Putamen (tissue), 1 donor: ENCODE measurements around the gene OGFOD3.
"Not testable (repeated sequence)": the region's sequence is repeated elsewhere in the genome, so short reads cannot be mapped to it uniquely, and the experiment has no call there.

Experiments used
- DNase-seq: peaks from one replicate; pipeline ENCODE4 v3.0.0-alpha.2; 2016; ENCODE audit warnings: low spot score

The OGFOD3 gene

DNA sequence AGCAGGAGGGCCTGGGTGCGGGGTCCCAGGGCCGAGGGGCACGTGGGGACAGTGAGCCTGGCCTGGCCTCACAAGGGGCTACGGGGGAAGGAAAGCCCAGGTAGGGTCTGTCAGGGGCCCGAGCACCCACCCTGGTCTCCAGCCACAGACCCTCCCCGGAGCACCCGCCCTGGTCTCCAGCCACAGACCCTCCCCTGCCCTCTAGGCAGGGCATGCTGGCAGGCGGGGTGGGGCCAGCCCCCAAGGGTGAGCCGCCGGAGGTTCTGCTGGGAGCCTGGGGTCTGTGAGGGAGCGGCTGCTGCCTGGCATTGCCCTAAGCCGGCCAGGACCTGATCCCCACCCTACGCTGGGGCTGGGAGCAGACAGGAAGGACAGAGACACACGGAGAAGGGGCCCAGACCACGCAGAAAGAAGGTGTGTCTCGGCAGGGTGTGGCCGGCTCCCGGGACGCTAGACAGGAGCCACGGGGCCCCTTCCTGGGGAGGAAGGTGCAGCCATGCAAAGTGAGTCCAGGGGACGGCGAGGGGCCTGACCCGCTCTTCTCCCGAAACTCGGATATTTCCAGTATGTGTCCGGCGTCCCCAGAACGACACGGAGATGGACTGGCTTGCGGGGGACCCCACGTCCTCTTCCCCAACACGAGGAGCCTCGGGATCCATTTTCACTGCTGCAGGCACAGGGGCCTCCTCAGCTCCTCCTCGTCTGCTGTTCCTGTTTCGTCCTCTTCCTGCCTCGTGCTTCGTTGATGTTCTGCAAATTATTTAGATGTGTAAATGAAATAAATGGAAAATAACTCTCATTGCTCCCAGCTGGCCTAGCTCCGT lies 31.3 kb downstream of the OGFOD3 start:
- no peak for DNase-seq

DNA sequence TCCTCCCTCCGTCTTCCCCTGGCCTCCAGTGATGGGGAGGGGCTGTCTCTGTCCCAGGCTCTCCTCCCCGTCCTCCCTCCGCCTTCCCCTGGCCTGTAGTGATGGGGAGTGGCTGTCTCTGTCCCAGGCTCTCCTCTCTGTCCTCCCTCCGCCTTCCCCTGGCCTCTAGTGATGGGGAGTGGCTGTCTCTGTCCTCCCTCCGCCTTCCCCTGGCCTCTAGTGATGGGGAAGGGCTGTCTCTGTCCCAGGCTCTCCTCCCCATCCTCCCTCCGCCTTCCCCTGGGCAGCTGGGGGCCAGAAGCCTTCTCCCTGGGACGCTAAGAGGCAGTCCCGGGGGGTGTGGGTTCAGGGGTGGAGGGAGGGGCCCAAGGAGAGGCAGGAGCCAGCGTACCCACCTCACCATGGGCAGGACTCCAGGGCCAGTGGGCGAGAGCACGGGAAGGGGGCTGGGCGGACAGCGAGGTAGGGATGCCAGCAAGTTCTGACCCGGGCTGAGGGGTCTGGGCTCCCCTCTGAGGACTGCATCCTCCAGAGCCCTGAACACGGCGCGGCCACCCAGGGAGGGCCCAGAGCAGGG lies 32.0 kb downstream of the OGFOD3 start:
- DNase-seq = no peak

DNA sequence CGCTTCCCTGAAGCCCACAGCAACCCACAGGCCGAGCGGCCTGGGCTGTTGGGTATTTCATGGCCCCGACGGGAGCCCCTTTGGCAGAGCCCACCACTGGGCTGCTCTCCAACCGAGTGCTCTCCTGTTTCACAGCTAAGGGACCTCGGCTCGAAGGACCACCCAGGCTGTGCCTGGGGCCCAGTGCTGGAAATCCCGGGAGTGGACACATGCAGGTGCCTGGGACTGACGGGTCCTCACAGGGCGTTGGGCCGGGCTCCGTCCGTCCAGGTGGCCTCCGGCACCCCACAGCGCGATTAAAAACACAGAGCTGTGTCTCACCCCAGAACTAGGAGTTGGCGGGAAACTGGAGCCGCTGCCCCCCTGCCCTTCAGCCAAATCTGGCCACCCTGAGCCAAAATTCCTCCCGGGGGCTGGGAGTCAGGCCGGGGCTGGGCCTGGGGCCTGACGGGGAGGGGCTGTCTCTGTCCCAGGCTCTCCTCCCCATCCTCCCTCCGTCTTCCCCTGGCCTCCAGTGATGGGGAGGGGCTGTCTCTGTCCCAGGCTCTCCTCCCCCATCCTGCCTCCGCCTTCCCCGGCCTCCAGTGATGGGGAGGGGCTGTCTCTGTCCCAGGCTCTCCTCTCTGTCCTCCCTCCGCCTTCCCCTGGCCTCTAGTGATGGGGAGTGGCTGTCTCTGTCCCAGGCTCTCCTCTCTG lies 32.7 kb downstream of the OGFOD3 start:
- no peak for DNase-seq

GRCh38 chr17:82384730-82385481 lies 33.5 kb downstream of the OGFOD3 start:
- no peak for DNase-seq

GRCh38 chr17:82384051-82384729 lies 34.2 kb downstream of the OGFOD3 start:
- no peak for DNase-seq

DNA sequence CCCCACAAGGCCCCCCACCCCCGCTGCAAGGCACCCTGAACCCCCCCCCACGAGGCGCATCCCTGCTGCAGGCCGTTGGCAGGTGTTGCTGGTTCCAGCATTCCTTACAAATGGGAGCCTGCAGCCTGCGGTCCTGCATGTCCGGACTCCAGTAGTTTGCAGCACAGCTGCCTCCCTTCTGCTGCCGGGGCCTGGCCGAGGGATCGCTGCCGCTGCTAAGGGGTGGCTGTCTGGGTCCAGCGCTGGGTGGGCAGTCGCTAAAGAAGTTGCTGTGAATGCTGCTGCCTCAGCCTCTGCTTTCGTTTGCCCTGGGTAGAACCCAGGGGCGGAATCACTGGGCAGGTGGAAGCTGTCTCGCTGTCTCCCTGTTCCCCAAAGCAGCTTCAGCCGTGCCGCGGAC lies 35.0 kb downstream of the OGFOD3 start:
- DNase-seq = no peak

DNA sequence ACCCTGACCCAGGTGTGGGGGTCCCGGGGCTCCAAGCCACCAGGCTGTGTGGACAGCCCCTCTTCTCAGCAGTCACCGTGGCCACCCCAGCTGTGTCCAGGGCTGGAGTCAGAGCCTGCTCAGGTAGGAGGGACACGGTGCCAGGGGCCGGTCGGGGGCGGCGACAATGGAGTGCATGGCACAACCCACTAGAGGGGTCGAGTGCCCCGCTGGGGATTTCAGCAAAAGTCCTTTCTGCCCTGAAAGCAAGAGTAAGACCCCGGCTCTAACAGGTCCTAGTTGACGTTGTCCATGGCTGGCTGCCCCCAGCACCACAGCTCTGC lies 35.5 kb downstream of the OGFOD3 start:
- no peak for DNase-seq

DNA sequence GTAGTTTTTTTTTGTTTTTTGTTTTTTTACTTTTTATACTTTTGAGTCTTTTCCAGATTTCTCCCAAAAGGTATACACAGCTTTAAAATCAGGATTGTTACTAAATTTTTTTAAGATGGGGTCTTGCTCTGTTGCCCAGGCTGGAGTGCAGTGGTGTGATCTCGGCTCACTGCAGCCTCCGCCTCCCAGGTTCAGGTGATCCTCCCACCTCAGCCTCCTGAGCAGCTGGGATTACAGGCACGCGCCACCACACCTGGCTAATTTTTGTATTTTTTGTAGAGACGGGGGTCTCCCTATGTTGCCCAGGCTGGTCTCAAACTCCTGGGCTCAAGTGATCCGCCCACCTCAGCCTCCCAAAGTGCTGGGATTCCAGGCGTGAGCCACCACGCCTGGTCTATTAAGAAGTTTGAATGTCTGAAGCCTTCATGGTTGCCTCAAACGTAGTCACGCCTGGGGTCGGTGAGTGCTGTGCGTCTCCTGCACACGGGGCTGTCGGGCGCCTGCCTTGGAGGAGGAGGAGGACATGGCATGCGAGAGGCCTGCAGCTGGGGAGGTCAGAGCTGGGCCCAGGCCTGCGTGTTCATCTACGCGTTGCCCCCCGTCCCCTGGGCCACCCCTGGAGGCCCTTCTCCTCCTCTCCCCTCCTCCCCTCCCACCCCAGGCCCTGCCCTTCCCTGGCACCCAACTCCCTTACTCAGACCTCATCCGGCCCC lies 36.0 kb downstream of the OGFOD3 start:
- not testable (repeated sequence) for DNase-seq

DNA sequence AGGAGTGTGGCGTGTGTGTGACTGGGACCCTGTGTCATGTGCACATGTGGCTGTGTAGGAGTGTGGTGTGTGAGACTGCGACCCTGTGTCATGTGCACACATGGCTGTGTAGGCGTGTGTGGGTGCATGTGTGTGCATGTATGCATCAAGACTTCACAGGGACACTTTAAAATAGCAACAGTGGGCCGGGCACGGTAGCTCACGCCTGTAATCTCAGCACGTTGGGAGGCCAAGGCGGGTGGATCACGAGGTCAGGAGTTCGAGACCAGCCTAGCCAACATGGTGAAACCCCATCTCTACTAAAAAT lies 36.7 kb downstream of the OGFOD3 start:
- DNase-seq = not testable (repeated sequence)

- DNase-seq = no peak
Measured at GRCh38 chr17:82380860-82381702, 37.3 kb downstream of the OGFOD3 start.

DNA sequence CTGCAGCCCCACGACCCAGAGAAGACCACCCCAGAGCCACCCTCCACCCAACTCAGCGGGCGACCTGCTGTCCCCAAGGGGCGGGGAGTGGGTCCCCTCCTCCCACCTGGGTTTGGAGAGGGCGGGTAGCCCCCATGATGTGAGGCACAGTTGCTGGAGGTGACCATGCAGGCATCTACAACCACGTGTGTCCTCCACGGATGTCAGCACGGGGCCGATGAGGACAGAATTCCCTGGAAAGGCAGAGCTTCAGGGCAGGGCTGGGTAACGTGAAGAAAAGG lies 39.7 kb downstream of the OGFOD3 start:
- no peak for DNase-seq

- DNase-seq = no peak
Measured at GRCh38 chr17:82377924-82378740, 40.3 kb downstream of the OGFOD3 start.

GRCh38 chr17:82377294-82377693 lies 41.1 kb downstream of the OGFOD3 start:
- DNase-seq = not testable (repeated sequence)

- no peak for DNase-seq
Measured at GRCh38 chr17:82376042-82376730, 42.2 kb downstream of the OGFOD3 start.

- no peak for DNase-seq
Measured at GRCh38 chr17:82375359-82376041, 42.9 kb downstream of the OGFOD3 start.

- DNase-seq = no peak
Measured at GRCh38 chr17:82374626-82375331, 43.6 kb downstream of the OGFOD3 start.

DNA sequence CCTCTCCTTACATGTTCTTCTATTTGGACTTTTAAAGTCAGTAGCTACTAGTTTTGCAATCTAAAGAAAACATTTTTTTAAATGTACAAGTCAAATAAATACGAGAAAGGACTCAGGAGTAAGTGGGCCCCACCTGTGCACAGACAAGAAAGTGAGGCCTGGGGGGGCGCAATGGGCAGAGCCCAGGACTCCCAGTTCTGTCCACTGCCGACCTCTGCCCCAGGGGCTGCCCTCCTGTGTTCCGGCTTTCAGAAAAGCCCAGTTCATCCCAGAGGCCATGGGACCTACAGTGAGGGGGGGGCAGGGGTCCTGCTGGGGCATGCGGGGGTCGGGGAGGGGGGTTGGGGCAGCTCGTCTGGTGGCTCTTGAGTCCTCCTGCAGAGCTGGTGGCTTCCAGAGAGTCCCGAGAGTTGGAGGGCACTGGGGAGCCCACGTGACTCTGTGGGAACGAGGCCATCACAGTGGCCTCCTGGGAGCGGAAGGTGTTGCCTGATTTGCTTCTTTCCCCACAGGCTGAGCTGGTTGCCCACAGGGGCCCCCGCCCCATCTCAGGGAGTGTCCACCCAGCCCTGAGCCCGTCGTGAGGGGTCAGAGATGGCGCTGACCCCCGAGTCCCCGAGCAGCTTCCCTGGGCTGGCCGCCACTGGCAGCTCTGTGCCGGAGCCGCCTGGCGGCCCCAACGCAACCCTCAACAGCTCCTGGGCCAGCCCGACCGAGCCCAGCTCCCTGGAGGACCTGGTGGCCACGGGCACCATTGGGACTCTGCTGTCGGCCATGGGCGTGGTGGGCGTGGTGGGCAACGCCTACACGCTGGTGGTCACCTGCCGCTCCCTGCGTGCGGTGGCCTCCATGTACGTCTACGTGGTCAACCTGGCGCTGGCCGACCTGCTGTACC lies 44.4 kb downstream of the OGFOD3 start:
- no peak for DNase-seq
